A673 (cell line): ENCODE results near the gene PGAP2.

Experiments used
- EZH2 ChIP-seq: fragments of 200-600 bp; sonication (generic); IDR thresholded peaks from 2 replicates; pipeline ENCODE4 v1.6.1; 2017; ENCODE audit warnings: borderline replicate concordance, low read depth, mild to moderate bottlenecking, mixed read lengths, antibody characterized with exemption, low read length; ENCODE audit not compliant: poor library complexity, severe bottlenecking
- TF ChIP-seq, protein P1 (sequence below): fragments of 300-800, 200-600 bp; sonication (generic); conservative IDR thresholded peaks from 2 replicates; pipeline ENCODE4 v1.5.1; 2017; ENCODE audit warnings: low read depth, mild to moderate bottlenecking, antibody characterized with exemption, low read length, moderate library complexity, mixed read lengths

DNA sequence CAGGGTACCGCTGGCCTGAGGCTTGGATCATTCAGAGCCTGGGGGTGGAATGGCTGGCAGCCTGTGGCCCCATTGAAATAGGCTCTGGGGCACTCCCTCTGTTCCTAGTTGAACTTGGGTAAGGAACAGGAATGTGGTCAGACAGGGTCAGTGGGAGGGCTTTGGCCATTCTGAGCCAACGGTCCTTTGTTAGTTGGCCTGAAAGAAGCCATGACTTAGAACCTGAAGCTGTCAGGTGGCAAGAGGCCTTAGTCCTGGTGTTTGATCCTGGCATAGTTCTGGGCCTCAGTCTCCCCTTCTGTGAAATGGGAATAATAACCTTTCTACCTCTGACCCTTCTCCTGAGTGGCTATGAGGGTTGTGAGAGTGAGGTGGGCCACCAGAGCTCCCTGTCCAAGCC is 8.3 kb downstream of the PGAP2 start:
- TF ChIP-seq, protein P1, sequence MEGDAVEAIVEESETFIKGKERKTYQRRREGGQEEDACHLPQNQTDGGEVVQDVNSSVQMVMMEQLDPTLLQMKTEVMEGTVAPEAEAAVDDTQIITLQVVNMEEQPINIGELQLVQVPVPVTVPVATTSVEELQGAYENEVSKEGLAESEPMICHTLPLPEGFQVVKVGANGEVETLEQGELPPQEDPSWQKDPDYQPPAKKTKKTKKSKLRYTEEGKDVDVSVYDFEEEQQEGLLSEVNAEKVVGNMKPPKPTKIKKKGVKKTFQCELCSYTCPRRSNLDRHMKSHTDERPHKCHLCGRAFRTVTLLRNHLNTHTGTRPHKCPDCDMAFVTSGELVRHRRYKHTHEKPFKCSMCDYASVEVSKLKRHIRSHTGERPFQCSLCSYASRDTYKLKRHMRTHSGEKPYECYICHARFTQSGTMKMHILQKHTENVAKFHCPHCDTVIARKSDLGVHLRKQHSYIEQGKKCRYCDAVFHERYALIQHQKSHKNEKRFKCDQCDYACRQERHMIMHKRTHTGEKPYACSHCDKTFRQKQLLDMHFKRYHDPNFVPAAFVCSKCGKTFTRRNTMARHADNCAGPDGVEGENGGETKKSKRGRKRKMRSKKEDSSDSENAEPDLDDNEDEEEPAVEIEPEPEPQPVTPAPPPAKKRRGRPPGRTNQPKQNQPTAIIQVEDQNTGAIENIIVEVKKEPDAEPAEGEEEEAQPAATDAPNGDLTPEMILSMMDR, result no peak
- no peak for TF ChIP-seq EZH2
